HepG2 (cell line): ENCODE data around the gene PRSS27. TPM values are rescaled to one million over a fixed set of nuclear protein-coding genes. Genes with fewer than 3 reads are reported as not detected.

ENCODE experiments used
- ATAC-seq: fragments of 200-7000 bp; cut with Tn5 transposase; 3 replicates; pipeline ENCODE4 v1.9.1; 2020; ENCODE audit warnings: mild to moderate bottlenecking, moderate library complexity
- BruUV-seq: library from RNA; stranded (reverse); fragments of 400-500 nt; replicated peaks from 2 replicates; lab custom pipeline; 2021; lab: Mats Ljungman, UMichigan
- CTCF ChIA-PET: fragments of 300-600 bp; formaldehyde crosslinking; extraction: SDS; loops from one replicate; lab custom pipeline; 2021; ENCODE audit warnings: low total read pairs, inconsistent platforms, low intra/inter-chr PET ratio; lab: Yijun Ruan, JAX
- POLR2A ChIA-PET: fragments of 350-600 bp; sonication (Branson Sonifier 250); formaldehyde crosslinking; loops from one replicate; lab custom pipeline; 2020; ENCODE audit warnings: antibody characterized with exemption, inconsistent platforms; lab: Yijun Ruan, JAX
- DNase-seq: peaks from one replicate; pipeline ENCODE4 v3.0.0-alpha.2; 2015; ENCODE audit warnings: low spot score
- FAIRE-seq: peaks from 3 replicates; lab custom pipeline; 2011; peaks lifted over from hg19 to GRCh38; lab: Jason Lieb, UNC
- H2AFZ ChIP-seq: one replicate; pipeline ENCODE4 v1.6.1; 2011; ENCODE audit warnings: low read length, inconsistent platforms
- H3K27ac ChIP-seq: fragments of 300-600 bp; 3 replicates; pipeline ENCODE4 v1.8.0; 2011; ENCODE audit warnings: mixed run types, mild to moderate bottlenecking, mixed read lengths, low read length, inconsistent platforms; ENCODE audit not compliant: insufficient read depth; ENCODE audit errors: extremely low read length
- H3K27me3 ChIP-seq, 2 experiments: fragments of 200-600 bp in 1 of 2; 2 replicates in 1 of 2; 3 replicates in 1 of 2; pipeline versions ENCODE4 v1.6.0 to v1.8.0; 2011; ENCODE audit warnings: low read length in 2 of 2, mild to moderate bottlenecking in 2 of 2, moderate library complexity in 2 of 2, inconsistent platforms in 1 of 2; ENCODE audit not compliant: insufficient read depth in 2 of 2, control insufficient read depth in 1 of 2
- H3K36me3 ChIP-seq, 2 experiments: fragments of 200-600 bp in 1 of 2; replicated peaks in 1 of 2; 2 replicates in 1 of 2; 3 replicates in 1 of 2; pipeline versions ENCODE4 v1.5.1 to v1.8.0; 2011; ENCODE audit warnings: low read length in 2 of 2, inconsistent platforms in 1 of 2; ENCODE audit not compliant: insufficient read depth in 2 of 2, control insufficient read depth in 1 of 2
- H3K4me1 ChIP-seq: 2 replicates; pipeline ENCODE4 v1.5.1; 2012; ENCODE audit warnings: low read length, inconsistent platforms; ENCODE audit not compliant: insufficient read depth
- H3K4me2 ChIP-seq: 2 replicates; pipeline ENCODE4 v1.6.0; 2011; ENCODE audit warnings: low read depth, low read length, inconsistent platforms
- H3K4me3 ChIP-seq, 3 experiments: fragments of 200-600 bp in 1 of 3; sonication (generic), shearing (Covaris generic) in 1 of 3; replicated peaks in 1 of 3; 2 replicates each; pipeline ENCODE4 v1.5.1; 2011 to 2016; ENCODE audit warnings: low read length in 3 of 3, inconsistent platforms in 2 of 3, low read depth in 2 of 3, mild to moderate bottlenecking in 2 of 3, control low read depth in 1 of 3, mixed read lengths in 1 of 3; ENCODE audit not compliant: insufficient read depth in 1 of 3
- H3K79me2 ChIP-seq: one replicate; pipeline ENCODE4 v1.6.1; 2011; ENCODE audit warnings: low read length, inconsistent platforms; ENCODE audit not compliant: insufficient read depth
- H3K9ac ChIP-seq: 2 replicates; pipeline ENCODE4 v1.6.0; 2011; ENCODE audit warnings: mild to moderate bottlenecking, low read depth, low read length, inconsistent platforms; ENCODE audit not compliant: insufficient read depth
- H3K9me3 ChIP-seq: 2 replicates; pipeline ENCODE4 v1.5.1; 2012; ENCODE audit warnings: mild to moderate bottlenecking, low read length
- H4K20me1 ChIP-seq: 2 replicates; pipeline ENCODE4 v1.6.0; 2011; ENCODE audit warnings: inconsistent platforms, mild to moderate bottlenecking, low read length, moderate library complexity; ENCODE audit not compliant: insufficient read depth
- CCAR2 ChIP-seq: fragments of 200-400 bp; formaldehyde crosslinking; optimal IDR thresholded peaks from 2 replicates; pipeline ENCODE3; 2018; ENCODE audit warnings: low read depth, mild to moderate bottlenecking, low read length, moderate library complexity
- DPF2 ChIP-seq: sonication (generic); formaldehyde crosslinking; IDR thresholded peaks from 2 replicates; pipeline ENCODE4 v1.4.0; 2020; ENCODE audit warnings: mild to moderate bottlenecking, low read depth, missing genetic modification reagents, borderline replicate concordance
- MED8 ChIP-seq: sonication (generic); formaldehyde crosslinking; IDR thresholded peaks from 2 replicates; pipeline ENCODE4 v1.8.1; 2023; ENCODE audit warnings: mild to moderate bottlenecking, missing genetic modification reagents; ENCODE audit not compliant: insufficient replicate concordance
- MIXL1 ChIP-seq: IDR thresholded peaks from 2 replicates; pipeline ENCODE4 v1.6.1; 2016
- NR3C1 ChIP-seq: sonication (generic); formaldehyde crosslinking; IDR thresholded peaks from 2 replicates; pipeline ENCODE4 v1.4.0; 2020; ENCODE audit warnings: missing genetic modification reagents
- PHF20 ChIP-seq: sonication (generic); formaldehyde crosslinking; IDR thresholded peaks from 2 replicates; pipeline ENCODE4 v1.5.0; 2020; ENCODE audit warnings: mild to moderate bottlenecking, missing genetic modification reagents
- PRPF4 ChIP-seq: fragments of 200-400 bp; formaldehyde crosslinking; IDR thresholded peaks from 2 replicates; pipeline ENCODE4 v1.6.1; 2016; ENCODE audit warnings: low read length, low read depth; ENCODE audit not compliant: poor library complexity, severe bottlenecking
- PTBP1 ChIP-seq: fragments of 200-400 bp; formaldehyde crosslinking; IDR thresholded peaks from 2 replicates; pipeline ENCODE4 v1.6.1; 2018; ENCODE audit warnings: low read length, low read depth; ENCODE audit not compliant: poor library complexity, severe bottlenecking
- THRA ChIP-seq: sonication (generic); formaldehyde crosslinking; IDR thresholded peaks from 2 replicates; pipeline ENCODE4 v1.4.0; 2020; ENCODE audit warnings: missing genetic modification reagents, borderline replicate concordance
- ZMYM2 ChIP-seq: sonication (generic); formaldehyde crosslinking; IDR thresholded peaks from 2 replicates; pipeline ENCODE4 v1.8.0; 2022; ENCODE audit warnings: mild to moderate bottlenecking, missing genetic modification reagents
- ZNF430 ChIP-seq: sonication (generic); formaldehyde crosslinking; IDR thresholded peaks from 2 replicates; pipeline ENCODE4 v1.9.0; 2021; ENCODE audit warnings: mild to moderate bottlenecking, missing genetic modification reagents
- ZNF547 ChIP-seq: sonication (generic); formaldehyde crosslinking; IDR thresholded peaks from 2 replicates; pipeline ENCODE4 v1.5.1; 2020; ENCODE audit warnings: mild to moderate bottlenecking, missing genetic modification reagents
- ZNF597 ChIP-seq: sonication (generic); formaldehyde crosslinking; IDR thresholded peaks from 2 replicates; pipeline ENCODE4 v1.5.0; 2020; ENCODE audit warnings: missing genetic modification reagents
- ZNF879 ChIP-seq: sonication (generic); formaldehyde crosslinking; IDR thresholded peaks from 2 replicates; pipeline ENCODE4 v1.8.1; 2023; ENCODE audit warnings: missing genetic modification reagents
- WGBS: methylation state at CpG from one replicate; pipeline ENCODE4 v1.1.6; 2017; ENCODE audit warnings: low lambda C conversion rate; 5-methylcytosine and 5-hydroxymethylcytosine counted together
- in situ Hi-C: cut with HindIII; loops from 2 replicates; pipeline ENCODE4 v1.10.0; 2017; ENCODE audit warnings: low pct_unique_long_range_greater_than_20kb; ENCODE audit not compliant: extremely low pct_ligation_motif_present
- intact Hi-C: fragments of 100-400 bp; cut with micrococcal nuclease; formaldehyde crosslinking; loops from one replicate; pipeline ENCODE4 v1.10.0; 2022; ENCODE audit not compliant: unreplicated experiment
- polyA plus RNA-seq, 8 experiments: library from polyadenylated mRNA; depleted of rRNA in 3 of 8; stranded (reverse) in 7 of 8; unstranded in 1 of 8; fragments of >200 nt; fragmentation: Illumina TruSeq in 4 of 8; extraction: Trizol in 4 of 8; gene quantifications; 2 replicates each; pipeline versions ENCODE4 v1.2.1 to v1.2.3, GENCODE V29; 2011 to 2016; ENCODE audit warnings: low read depth in 4 of 8, missing spikeins in 1 of 8, mixed read lengths in 1 of 8; ENCODE audit not compliant: insufficient read depth in 1 of 8
- total RNA-seq, 5 experiments: library from RNA; depleted of rRNA; stranded (reverse); fragments of >200 nt; fragmentation: Illumina TruSeq; extraction: Trizol; gene quantifications; 2 replicates each; pipeline ENCODE4 v1.2.3, GENCODE V29; 2016; ENCODE audit warnings: low read depth in 1 of 5
- TF ChIP-seq, protein P1 (sequence below): sonication (generic); formaldehyde crosslinking; IDR thresholded peaks from 2 replicates; pipeline ENCODE4 v1.9.0; 2021; ENCODE audit warnings: mild to moderate bottlenecking, missing genetic modification reagents

PRSS27 gene
- total and polyA plus RNA-seq, 2 of the 13 experiments (the other 11 are each of a cell fraction or from before 2014, with no cell fraction given) = 0.20 to 0.73 TPM

DNA sequence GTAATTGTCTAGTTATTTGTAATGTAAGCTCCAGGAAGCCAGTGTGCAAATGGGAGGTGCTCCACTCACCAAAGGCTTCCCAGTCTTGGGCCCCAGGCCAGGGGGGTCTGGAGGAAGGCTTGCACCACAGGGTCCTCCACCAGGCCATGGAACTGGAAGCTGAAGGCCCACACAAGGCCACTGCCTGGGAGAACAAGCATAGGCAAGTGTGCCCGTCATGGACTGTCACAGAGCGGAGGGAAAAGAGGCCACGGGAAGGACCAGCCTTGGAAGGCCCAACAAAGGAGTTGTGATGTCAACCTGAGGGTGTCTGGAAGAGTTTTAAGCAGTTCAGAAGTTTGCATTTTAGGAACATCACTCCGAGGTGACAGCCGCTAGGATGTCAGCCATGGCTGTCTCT lies 29.5 kb upstream of the PRSS27 start (continued):
- no peak for TF ChIP-seq PTBP1
- TF ChIP-seq ZMYM2 = no peak
- no peak for TF ChIP-seq ZNF547
- TF ChIP-seq ZNF879 (CRISPR knock-in tag) = no peak

GRCh38 chr16:2748757-2749455 lies 28.9 kb upstream of the PRSS27 start:
- H3K4me1 ChIP-seq = peaks cover 13% of the 10 kb centered on the region
- no peaks in the 10 kb centered on the region for H3K9me3 ChIP-seq
- FAIRE-seq = no peak
- H4K20me1 ChIP-seq = peaks cover 8% of the 10 kb centered on the region
- no peak for ATAC-seq
- H3K9ac ChIP-seq = no peak overlapping the region
- no TSS peak for BruUV-seq
- WGBS = 100% methylated on average over 4 of the region's 7 CpGs
- no peak overlapping the region for H3K27ac ChIP-seq
- no peak overlapping the region for H2AFZ ChIP-seq
- in situ Hi-C loops = no loop called here
- H3K4me2 ChIP-seq = no peak overlapping the region
- H3K36me3 ChIP-seq = peaks cover 2 to 4% of the 10 kb centered on the region in 2 experiments; a peak in 2 of 5 replicates
- H3K79me2 ChIP-seq = peaks cover 23% of the 10 kb centered on the region
- intact Hi-C loops = no loop called here
- no peaks in the 10 kb centered on the region; a peak in 1 of 5 replicates for H3K27me3 ChIP-seq
- no peak for DNase-seq
- H3K4me3 ChIP-seq = no peak overlapping the region
- ChIA-PET CTCF (no interaction called here), POLR2A (no interaction called here)
- no peak for TF ChIP-seq MED8 (CRISPR knock-in tag)
- no peak for TF ChIP-seq THRA (CRISPR knock-in tag)
- TF ChIP-seq, protein P1, sequence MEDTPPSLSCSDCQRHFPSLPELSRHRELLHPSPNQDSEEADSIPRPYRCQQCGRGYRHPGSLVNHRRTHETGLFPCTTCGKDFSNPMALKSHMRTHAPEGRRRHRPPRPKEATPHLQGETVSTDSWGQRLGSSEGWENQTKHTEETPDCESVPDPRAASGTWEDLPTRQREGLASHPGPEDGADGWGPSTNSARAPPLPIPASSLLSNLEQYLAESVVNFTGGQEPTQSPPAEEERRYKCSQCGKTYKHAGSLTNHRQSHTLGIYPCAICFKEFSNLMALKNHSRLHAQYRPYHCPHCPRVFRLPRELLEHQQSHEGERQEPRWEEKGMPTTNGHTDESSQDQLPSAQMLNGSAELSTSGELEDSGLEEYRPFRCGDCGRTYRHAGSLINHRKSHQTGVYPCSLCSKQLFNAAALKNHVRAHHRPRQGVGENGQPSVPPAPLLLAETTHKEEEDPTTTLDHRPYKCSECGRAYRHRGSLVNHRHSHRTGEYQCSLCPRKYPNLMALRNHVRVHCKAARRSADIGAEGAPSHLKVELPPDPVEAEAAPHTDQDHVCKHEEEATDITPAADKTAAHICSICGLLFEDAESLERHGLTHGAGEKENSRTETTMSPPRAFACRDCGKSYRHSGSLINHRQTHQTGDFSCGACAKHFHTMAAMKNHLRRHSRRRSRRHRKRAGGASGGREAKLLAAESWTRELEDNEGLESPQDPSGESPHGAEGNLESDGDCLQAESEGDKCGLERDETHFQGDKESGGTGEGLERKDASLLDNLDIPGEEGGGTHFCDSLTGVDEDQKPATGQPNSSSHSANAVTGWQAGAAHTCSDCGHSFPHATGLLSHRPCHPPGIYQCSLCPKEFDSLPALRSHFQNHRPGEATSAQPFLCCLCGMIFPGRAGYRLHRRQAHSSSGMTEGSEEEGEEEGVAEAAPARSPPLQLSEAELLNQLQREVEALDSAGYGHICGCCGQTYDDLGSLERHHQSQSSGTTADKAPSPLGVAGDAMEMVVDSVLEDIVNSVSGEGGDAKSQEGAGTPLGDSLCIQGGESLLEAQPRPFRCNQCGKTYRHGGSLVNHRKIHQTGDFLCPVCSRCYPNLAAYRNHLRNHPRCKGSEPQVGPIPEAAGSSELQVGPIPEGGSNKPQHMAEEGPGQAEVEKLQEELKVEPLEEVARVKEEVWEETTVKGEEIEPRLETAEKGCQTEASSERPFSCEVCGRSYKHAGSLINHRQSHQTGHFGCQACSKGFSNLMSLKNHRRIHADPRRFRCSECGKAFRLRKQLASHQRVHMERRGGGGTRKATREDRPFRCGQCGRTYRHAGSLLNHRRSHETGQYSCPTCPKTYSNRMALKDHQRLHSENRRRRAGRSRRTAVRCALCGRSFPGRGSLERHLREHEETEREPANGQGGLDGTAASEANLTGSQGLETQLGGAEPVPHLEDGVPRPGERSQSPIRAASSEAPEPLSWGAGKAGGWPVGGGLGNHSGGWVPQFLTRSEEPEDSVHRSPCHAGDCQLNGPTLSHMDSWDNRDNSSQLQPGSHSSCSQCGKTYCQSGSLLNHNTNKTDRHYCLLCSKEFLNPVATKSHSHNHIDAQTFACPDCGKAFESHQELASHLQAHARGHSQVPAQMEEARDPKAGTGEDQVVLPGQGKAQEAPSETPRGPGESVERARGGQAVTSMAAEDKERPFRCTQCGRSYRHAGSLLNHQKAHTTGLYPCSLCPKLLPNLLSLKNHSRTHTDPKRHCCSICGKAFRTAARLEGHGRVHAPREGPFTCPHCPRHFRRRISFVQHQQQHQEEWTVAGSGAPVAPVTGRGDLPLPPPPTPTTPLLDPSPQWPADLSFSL (CRISPR knock-in tag) = no peak
- no peak for TF ChIP-seq ZNF430 (CRISPR knock-in tag)
- TF ChIP-seq DPF2 (CRISPR knock-in tag) = no peak
- no peak for TF ChIP-seq PRPF4
- TF ChIP-seq PHF20 (CRISPR knock-in tag) = no peak
- TF ChIP-seq ZNF597 (CRISPR knock-in tag) = no peak
- TF ChIP-seq CCAR2 = no peak
- no peak for TF ChIP-seq MIXL1 (CRISPR knock-in tag)
- TF ChIP-seq NR3C1 (CRISPR knock-in tag) = no peak
